ENCODE results near the gene ZIC3.

The ZIC3 gene

DNA sequence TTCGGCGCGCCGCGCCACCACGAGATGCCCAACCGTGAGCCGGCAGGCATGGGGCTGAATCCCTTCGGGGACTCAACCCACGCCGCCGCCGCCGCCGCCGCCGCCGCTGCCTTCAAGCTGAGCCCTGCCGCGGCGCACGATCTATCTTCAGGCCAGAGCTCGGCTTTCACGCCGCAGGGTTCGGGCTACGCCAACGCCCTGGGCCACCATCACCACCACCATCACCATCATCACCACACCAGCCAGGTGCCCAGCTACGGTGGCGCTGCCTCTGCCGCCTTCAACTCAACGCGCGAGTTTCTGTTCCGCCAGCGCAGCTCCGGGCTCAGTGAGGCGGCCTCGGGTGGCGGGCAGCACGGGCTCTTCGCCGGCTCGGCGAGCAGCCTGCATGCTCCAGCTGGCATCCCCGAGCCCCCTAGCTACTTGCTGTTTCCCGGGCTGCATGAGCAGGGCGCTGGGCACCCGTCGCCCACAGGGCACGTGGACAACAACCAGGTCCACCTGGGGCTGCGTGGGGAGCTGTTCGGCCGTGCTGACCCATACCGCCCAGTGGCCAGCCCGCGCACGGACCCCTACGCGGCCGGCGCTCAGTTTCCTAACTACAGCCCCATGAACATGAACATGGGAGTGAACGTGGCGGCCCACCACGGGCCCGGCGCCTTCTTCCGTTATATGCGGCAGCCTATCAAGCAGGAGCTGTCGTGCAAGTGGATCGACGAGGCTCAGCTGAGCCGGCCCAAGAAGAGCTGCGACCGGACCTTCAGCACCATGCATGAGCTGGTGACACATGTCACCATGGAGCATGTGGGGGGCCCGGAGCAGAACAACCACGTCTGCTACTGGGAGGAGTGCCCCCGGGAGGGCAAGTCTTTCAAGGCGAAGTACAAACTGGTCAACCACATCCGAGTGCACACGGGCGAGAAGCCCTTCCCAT, 1.1 kb downstream of the ZIC3 start:
- Mint-ChIP-seq H3K27ac (no peak overlapping the region), H3K4me1 (no peaks in the 10 kb centered on the region)
- no peak for ATAC-seq (ENCODE audit: low read depth)

DNA sequence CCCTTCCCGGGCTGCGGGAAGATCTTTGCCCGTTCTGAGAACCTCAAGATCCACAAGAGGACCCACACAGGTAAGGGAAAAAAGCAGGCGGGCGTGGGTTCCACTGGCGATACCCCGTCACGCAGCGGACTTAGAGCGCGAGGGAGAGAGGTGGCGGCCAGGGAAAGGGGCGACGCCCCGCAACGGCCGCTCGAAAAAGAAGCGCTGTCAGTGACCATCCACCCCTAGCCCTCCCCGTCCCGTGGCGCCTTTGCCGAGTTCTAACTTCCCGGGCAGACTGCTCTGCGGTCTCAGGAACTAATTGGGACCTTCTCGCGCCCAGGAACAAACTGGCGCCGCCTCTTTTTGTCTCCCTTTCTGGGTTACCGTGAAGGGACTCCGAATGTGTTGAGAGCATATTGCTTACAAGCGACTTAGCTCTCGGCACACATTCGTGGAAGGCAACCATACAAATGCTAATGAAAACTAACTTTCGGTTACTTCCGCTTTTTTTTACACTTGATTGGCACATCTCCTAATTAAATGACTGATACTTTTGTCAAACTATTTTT, 1.8 kb downstream of the ZIC3 start:
- peaks cover 11% of the 10 kb centered on the region for H3K27me3 Mint-ChIP-seq
- no peak overlapping the region for H3K4me3 Mint-ChIP-seq
- no peak for ATAC-seq (ENCODE audit: low read depth)
- no peaks in the 10 kb centered on the region for H3K36me3 Mint-ChIP-seq
- no peaks in the 10 kb centered on the region for H3K9me3 Mint-ChIP-seq
- H3K27ac Mint-ChIP-seq, result no peak overlapping the region
- H3K4me1 Mint-ChIP-seq, result no peaks in the 10 kb centered on the region
- no peak for DNase-seq (ENCODE audit: low spot score in 2 of 2)

More for the DNA sequence above, 1.1 kb downstream of the ZIC3 start:
- no peaks in the 10 kb centered on the region for H3K36me3 Mint-ChIP-seq
- no peaks in the 10 kb centered on the region for H3K9me3 Mint-ChIP-seq
- peak overlapping the region; percentile 14 for H3K4me3 Mint-ChIP-seq
- DNase-seq (ENCODE audit: low spot score in 2 of 2), result no peak
- peaks cover 11% of the 10 kb centered on the region for H3K27me3 Mint-ChIP-seq

DNA sequence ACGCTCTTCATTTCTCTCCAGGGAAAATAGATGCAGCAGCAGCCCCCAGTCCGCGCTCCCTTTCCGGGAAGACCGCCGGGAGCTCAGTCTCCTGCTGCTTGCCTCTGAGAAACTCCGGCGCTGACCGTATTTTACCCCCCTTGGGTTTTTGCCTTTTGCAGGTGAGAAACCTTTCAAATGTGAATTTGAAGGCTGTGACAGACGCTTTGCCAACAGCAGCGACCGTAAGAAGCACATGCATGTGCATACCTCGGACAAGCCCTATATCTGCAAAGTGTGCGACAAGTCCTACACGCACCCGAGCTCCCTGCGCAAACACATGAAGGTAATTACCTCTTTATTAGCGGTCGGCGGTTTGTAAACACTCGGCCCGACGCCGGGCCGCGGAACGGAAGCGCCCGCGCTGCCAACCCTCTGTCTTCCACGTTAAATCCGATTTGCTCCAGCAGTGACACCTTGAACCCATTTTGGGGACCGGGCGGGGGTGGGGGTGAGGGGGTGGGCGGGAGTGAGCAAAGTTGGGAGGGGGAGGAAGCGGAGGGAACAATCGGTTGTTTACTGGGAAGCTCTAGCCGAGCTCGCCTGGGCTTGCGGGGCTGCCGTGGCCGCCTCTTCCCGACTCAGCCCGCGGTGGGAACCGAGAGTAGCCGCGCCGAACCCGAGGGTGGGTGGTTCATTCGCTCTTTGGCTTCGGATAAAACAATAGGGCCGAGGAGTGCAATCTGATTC, 3.0 kb downstream of the ZIC3 start:
- Mint-ChIP-seq H3K4me1 (no peaks in the 10 kb centered on the region), H3K27me3 (peaks cover 11% of the 10 kb centered on the region), H3K9me3 (no peaks in the 10 kb centered on the region), H3K4me3 (no peak overlapping the region), H3K27ac (no peak overlapping the region), H3K36me3 (no peaks in the 10 kb centered on the region)
- DNase-seq (ENCODE audit: low spot score in 2 of 2), result no peak
- no peak for ATAC-seq (ENCODE audit: low read depth)

GRCh38 chrX:137569470-137569891, 3.6 kb downstream of the ZIC3 start:
- ATAC-seq (ENCODE audit: low read depth), result no peak
- no peak overlapping the region for H3K27ac Mint-ChIP-seq
- no peaks in the 10 kb centered on the region for H3K4me1 Mint-ChIP-seq
- H3K9me3 Mint-ChIP-seq, result no peaks in the 10 kb centered on the region
- peaks cover 11% of the 10 kb centered on the region for H3K27me3 Mint-ChIP-seq
- no peaks in the 10 kb centered on the region for H3K36me3 Mint-ChIP-seq
- no peak for DNase-seq (ENCODE audit: low spot score in 2 of 2)
- H3K4me3 Mint-ChIP-seq, result no peak overlapping the region

- H3K4me3 Mint-ChIP-seq, result no peak overlapping the region
- DNase-seq (ENCODE audit: low spot score in 2 of 2), result no peak
- H3K4me1 Mint-ChIP-seq, result no peaks in the 10 kb centered on the region
- H3K36me3 Mint-ChIP-seq, result no peaks in the 10 kb centered on the region
- H3K27me3 Mint-ChIP-seq, result peaks cover 8% of the 10 kb centered on the region
- no peak overlapping the region for H3K27ac Mint-ChIP-seq
- ATAC-seq (ENCODE audit: low read depth), result no peak
- no peaks in the 10 kb centered on the region for H3K9me3 Mint-ChIP-seq
Observed at GRCh38 chrX:137573324-137574101, 7.6 kb downstream of the ZIC3 start.

DNA sequence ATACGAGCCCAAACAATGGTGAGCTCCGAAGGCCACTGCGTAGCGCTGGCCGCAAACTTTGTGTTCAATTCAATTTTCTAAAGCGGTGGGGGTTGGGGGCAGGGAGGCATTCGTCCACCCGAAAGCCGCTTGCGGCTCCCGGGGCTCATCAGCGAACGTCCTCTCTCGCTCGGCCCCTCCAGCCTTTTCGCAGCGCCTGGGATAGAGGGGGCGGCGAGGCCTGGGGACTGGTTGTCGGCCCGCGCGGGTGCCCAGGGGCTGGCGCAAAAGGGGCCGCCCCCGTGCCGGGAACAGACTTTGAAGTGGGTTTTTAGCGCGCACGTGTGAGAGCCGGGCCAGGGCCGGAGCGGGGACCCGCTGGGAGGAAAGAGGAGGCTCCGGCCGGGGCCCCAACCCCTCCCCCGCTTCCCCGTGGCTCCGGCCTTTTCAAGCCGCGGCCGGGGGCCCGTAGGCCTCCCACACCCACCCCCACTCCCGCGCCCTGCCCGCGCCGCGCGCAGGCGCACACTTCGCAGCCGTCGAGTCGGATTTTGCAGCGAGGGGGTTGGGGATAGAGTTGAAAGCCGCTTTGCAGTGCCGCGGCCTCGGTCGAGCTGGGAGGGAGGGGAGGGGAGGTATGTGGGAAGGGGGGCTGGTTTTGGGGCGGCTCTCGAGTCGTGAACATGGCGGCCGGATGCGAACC, 8.3 kb downstream of the ZIC3 start:
- Mint-ChIP-seq H3K4me1 (no peaks in the 10 kb centered on the region), H3K36me3 (no peaks in the 10 kb centered on the region), H3K4me3 (no peak overlapping the region), H3K27me3 (peaks cover 8% of the 10 kb centered on the region), H3K9me3 (no peaks in the 10 kb centered on the region), H3K27ac (no peak overlapping the region)
- no peak for DNase-seq (ENCODE audit: low spot score in 2 of 2)
- ATAC-seq (ENCODE audit: low read depth), result no peak

GRCh38 chrX:137574784-137575293, 8.9 kb downstream of the ZIC3 start:
- Mint-ChIP-seq H3K36me3 (no peaks in the 10 kb centered on the region), H3K4me1 (no peaks in the 10 kb centered on the region), H3K27ac (no peak overlapping the region), H3K27me3 (peaks cover 8% of the 10 kb centered on the region), H3K4me3 (no peak overlapping the region), H3K9me3 (no peaks in the 10 kb centered on the region)
- ATAC-seq (ENCODE audit: low read depth) (no peak), DNase-seq (ENCODE audit: low spot score in 2 of 2) (no peak)

- no peak overlapping the region for H3K4me3 Mint-ChIP-seq
- peaks cover 4% of the 10 kb centered on the region for H3K27me3 Mint-ChIP-seq
- ATAC-seq (ENCODE audit: low read depth) (no peak), DNase-seq (ENCODE audit: low spot score in 2 of 2) (no peak)
- H3K27ac Mint-ChIP-seq, result no peak overlapping the region
- no peaks in the 10 kb centered on the region for H3K4me1 Mint-ChIP-seq
- H3K9me3 Mint-ChIP-seq, result no peaks in the 10 kb centered on the region
- H3K36me3 Mint-ChIP-seq, result no peaks in the 10 kb centered on the region
Observed at GRCh38 chrX:137575596-137576255, 9.8 kb downstream of the ZIC3 start.

DNA sequence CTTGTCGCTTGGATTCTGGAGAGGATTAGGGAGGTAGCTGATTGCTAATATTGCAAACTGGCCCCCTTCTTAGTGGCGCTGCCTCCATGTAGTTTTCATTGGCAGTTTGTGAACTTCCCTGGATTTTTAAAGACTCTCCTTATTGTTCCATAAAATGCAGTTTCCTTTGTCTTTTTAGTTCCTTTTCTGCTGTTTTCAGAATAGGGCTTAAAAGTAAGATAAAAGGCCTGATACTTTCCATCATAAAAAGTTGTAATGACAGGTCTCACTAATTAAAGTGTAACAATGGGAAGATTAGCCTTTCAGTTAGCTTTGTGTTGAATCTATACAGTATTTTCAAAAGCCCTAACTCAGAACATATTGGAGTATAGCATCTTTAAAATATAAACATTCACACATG, 21.2 kb downstream of the ZIC3 start:
- Mint-ChIP-seq H3K9me3 (no peaks in the 10 kb centered on the region), H3K4me1 (no peaks in the 10 kb centered on the region), H3K36me3 (no peaks in the 10 kb centered on the region), H3K4me3 (no peak overlapping the region), H3K27me3 (peaks cover 3% of the 10 kb centered on the region), H3K27ac (no peak overlapping the region)
- DNase-seq (ENCODE audit: low spot score in 2 of 2) (no peak), ATAC-seq (ENCODE audit: low read depth) (no peak)

GRCh38 chrX:137600769-137601168, 34.8 kb downstream of the ZIC3 start:
- Mint-ChIP-seq H3K4me3 (no peak overlapping the region), H3K9me3 (no peaks in the 10 kb centered on the region), H3K36me3 (no peaks in the 10 kb centered on the region), H3K4me1 (no peaks in the 10 kb centered on the region), H3K27me3 (no peaks in the 10 kb centered on the region), H3K27ac (no peak overlapping the region)
- no peak for DNase-seq (ENCODE audit: low spot score in 2 of 2)
- ATAC-seq (ENCODE audit: low read depth), result no peak
